Mesenteric fat pad (tissue), 1 donor: ENCODE measurements around the gene RNF133. TPM values are rescaled to one million over a fixed set of nuclear protein-coding genes. Genes with fewer than 3 reads are reported as not detected.

ENCODE experiments used
- total RNA-seq: library from RNA; stranded (reverse); fragmentation: NEBNext Ultra II Directional; extraction: Animal tissue kit (Norgen Biotek cat#: 25700); gene quantifications from one replicate; pipeline ENCODE4 v1.2.1, GENCODE V29; 2021
- donor health status: DM: yes; HTN: yes; CAD: no.

RNF133 gene
- total RNA-seq, 1 donor from 2014 or later = 0.90 TPM

Other genes starting within 250 kb of the RNF133 start
- gene RNF148, start 3.8 kb upstream of the RNF133 start, total RNA-seq = 1.2 TPM
- 9.7 TPM for gene CADPS2, start 187.3 kb upstream of the RNF133 start, total RNA-seq